Measurements from ENCODE around the gene TNRC6B.
"Not testable (repeated sequence)": the region's sequence is repeated elsewhere in the genome, so short reads cannot be mapped to it uniquely, and the experiment has no call there.

DNA sequence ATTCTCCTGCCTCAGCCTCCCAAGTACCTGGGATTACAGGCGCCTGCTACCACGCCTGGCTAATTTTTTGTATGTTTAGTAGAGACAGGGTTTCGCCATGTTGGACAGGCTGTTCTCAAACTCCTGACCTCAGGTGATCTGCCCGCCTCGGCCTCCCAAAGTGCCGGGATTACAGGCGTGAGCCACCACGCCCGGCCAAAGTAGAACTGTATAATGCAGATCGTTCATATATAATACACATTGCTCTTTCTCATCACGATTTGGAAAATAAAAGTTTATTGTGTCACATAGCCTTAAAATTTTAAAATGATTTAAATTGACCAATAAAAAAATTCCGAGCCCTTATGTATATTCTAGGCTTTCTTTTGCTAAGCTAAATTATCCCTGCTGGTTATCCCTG is 133.9 kb downstream of the TNRC6B start:
- TF ChIP-seq ZNF777 (tag by site-specific recombination; IDR thresholded peaks at IDR 0.05; ENCODE audit: borderline replicate concordance); ZNF174 (tag by site-specific recombination; IDR thresholded peaks at IDR 0.05); CTCF (tag by site-specific recombination; IDR thresholded peaks at IDR 0.05); GLIS1 (tag by site-specific recombination; IDR thresholded peaks at IDR 0.05); KLF8 (tag by site-specific recombination; IDR thresholded peaks at IDR 0.05); MEIS1 (CRISPR knock-in tag; IDR thresholded peaks at IDR 0.05; ENCODE audit: borderline replicate concordance); TCF7L2 (IDR thresholded peaks at IDR 0.05; ENCODE audit: borderline replicate concordance, low read depth, low read length); ZBTB17 (tag by site-specific recombination; IDR thresholded peaks at IDR 0.05); ZNF311 (tag by site-specific recombination; IDR thresholded peaks at IDR 0.05; ENCODE audit: borderline replicate concordance); ZNF274 (IDR thresholded peaks at IDR 0.05; ENCODE audit: low read length); ZNF274 (tag by site-specific recombination; IDR thresholded peaks at IDR 0.05; ENCODE audit: borderline replicate concordance); ZNF704 (tag by site-specific recombination; IDR thresholded peaks at IDR 0.05); ZNF629 (tag by site-specific recombination; IDR thresholded peaks at IDR 0.05): not testable (repeated sequence)
- TF ChIP-seq, protein P1, sequence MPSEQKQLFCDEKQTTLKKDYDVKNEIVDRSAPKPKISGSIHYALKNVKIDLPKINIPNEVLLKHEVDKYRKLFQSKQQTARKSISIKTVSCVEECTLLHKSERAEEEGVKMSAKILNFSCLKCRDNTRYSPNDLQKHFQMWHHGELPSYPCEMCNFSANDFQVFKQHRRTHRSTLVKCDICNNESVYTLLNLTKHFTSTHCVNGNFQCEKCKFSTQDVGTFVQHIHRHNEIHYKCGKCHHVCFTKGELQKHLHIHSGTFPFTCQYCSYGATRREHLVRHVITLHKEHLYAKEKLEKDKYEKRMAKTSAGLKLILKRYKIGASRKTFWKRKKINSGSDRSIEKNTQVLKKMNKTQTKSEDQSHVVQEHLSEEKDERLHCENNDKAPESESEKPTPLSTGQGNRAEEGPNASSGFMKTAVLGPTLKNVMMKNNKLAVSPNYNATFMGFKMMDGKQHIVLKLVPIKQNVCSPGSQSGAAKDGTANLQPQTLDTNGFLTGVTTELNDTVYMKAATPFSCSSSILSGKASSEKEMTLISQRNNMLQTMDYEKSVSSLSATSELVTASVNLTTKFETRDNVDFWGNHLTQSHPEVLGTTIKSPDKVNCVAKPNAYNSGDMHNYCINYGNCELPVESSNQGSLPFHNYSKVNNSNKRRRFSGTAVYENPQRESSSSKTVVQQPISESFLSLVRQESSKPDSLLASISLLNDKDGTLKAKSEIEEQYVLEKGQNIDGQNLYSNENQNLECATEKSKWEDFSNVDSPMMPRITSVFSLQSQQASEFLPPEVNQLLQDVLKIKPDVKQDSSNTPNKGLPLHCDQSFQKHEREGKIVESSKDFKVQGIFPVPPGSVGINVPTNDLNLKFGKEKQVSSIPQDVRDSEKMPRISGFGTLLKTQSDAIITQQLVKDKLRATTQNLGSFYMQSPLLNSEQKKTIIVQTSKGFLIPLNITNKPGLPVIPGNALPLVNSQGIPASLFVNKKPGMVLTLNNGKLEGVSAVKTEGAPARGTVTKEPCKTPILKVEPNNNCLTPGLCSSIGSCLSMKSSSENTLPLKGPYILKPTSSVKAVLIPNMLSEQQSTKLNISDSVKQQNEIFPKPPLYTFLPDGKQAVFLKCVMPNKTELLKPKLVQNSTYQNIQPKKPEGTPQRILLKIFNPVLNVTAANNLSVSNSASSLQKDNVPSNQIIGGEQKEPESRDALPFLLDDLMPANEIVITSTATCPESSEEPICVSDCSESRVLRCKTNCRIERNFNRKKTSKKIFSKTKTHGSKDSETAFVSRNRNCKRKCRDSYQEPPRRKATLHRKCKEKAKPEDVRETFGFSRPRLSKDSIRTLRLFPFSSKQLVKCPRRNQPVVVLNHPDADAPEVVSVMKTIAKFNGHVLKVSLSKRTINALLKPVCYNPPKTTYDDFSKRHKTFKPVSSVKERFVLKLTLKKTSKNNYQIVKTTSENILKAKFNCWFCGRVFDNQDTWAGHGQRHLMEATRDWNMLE (tag by site-specific recombination; conservative IDR thresholded peaks at IDR 0.05; ENCODE audit: low read depth) = not testable (repeated sequence)
